GM18858 (cell line): ENCODE measurements around the gene TAF1L.
A peak's percentile ranks its signal among the peaks of the same experiment; 100 is the strongest.

Experiments
- ATAC-seq: cut with Tn5 transposase; IDR thresholded peaks from one replicate; pipeline ENCODE4 v1.9.1; 2021; ENCODE audit not compliant: unreplicated experiment

TAF1L gene

GRCh38 chr9:32589083-32589723, 46.3 kb downstream of the TAF1L start:
- peak; percentile 71 for ATAC-seq

- peak; percentile 59 for ATAC-seq
Measured at GRCh38 chr9:32587901-32588300, 47.6 kb downstream of the TAF1L start.

- no peak for ATAC-seq
Measured at GRCh38 chr9:32584784-32585183, 50.7 kb downstream of the TAF1L start.

GRCh38 chr9:32581512-32582143, 53.8 kb downstream of the TAF1L start:
- no peak for ATAC-seq

GRCh38 chr9:32580631-32581300, 54.7 kb downstream of the TAF1L start:
- ATAC-seq = no peak

GRCh38 chr9:32579706-32580331, 55.6 kb downstream of the TAF1L start:
- ATAC-seq = peak; percentile 43
